ENCODE measurements around the gene FAM114A1.
A peak's percentile ranks its signal among the peaks of the same experiment; 100 is the strongest.

Gene FAM114A1

GRCh38 chr4:38846015-38846414 lies 21.6 kb upstream of the FAM114A1 start:
- Histone ChIP-seq H3K9me3 (ENCODE audit: severe bottlenecking) (peaks cover 14% of the 10 kb centered on the region), H3K27ac (no peak overlapping the region), H3K36me3 (no peaks in the 10 kb centered on the region), H3K27me3 (ENCODE audit: insufficient read depth, low read depth, severe bottlenecking) (no peaks in the 10 kb centered on the region), H3K4me3 (ENCODE audit: low read depth, low read length) (no peak overlapping the region)
- DNase-seq = no peak
- no peak for TF ChIP-seq CTCF (IDR thresholded peaks at IDR 0.05; ENCODE audit: low read depth, low read length)

GRCh38 chr4:38855466-38855865 lies 12.1 kb upstream of the FAM114A1 start:
- no peak overlapping the region for H3K4me3 ChIP-seq (ENCODE audit: low read depth, low read length)

GRCh38 chr4:38856046-38856445 lies 11.6 kb upstream of the FAM114A1 start:
- H3K9me3 ChIP-seq (ENCODE audit: severe bottlenecking) = peaks cover 4% of the 10 kb centered on the region
- H3K27ac ChIP-seq = no peak overlapping the region
- TF ChIP-seq CTCF (IDR thresholded peaks at IDR 0.05; ENCODE audit: low read depth, low read length) = no peak
- H3K36me3 ChIP-seq = no peaks in the 10 kb centered on the region
- no peak overlapping the region for H3K4me3 ChIP-seq (ENCODE audit: low read depth, low read length)
- DNase-seq = no peak
- H3K27me3 ChIP-seq (ENCODE audit: insufficient read depth, low read depth, severe bottlenecking) = no peaks in the 10 kb centered on the region

More at GRCh38 chr4:38855466-38855865, 12.1 kb upstream of the FAM114A1 start:
- Histone ChIP-seq H3K9me3 (ENCODE audit: severe bottlenecking) (peaks cover 4% of the 10 kb centered on the region), H3K27ac (no peak overlapping the region), H3K36me3 (no peaks in the 10 kb centered on the region), H3K27me3 (ENCODE audit: insufficient read depth, low read depth, severe bottlenecking) (no peaks in the 10 kb centered on the region)
- DNase-seq = no peak
- TF ChIP-seq CTCF (IDR thresholded peaks at IDR 0.05; ENCODE audit: low read depth, low read length) = no peak

- Histone ChIP-seq H3K4me3 (ENCODE audit: low read depth, low read length) (no peak within 1 kb of the TSS), H3K9me3 (ENCODE audit: severe bottlenecking) (peaks cover 4% of the 10 kb centered on the region), H3K27ac (no peak within 1 kb of the TSS), H3K36me3 (no peaks in the 10 kb centered on the region), H3K27me3 (ENCODE audit: insufficient read depth, low read depth, severe bottlenecking) (no peaks in the 10 kb centered on the region)
- TF ChIP-seq CTCF (IDR thresholded peaks at IDR 0.05; ENCODE audit: low read depth, low read length) = peak; percentile 67
- peak; percentile 57 for DNase-seq
These were observed 10.9 kb upstream of the FAM114A1 start, which contains the start of gene TLR6 for GRCh38 chr4:38856524-38857337. TLR6 (minus strand) TSS chr4:38856817; CDS start chr4:38829473, 27,344 bp downstream.

- TF ChIP-seq CTCF (IDR thresholded peaks at IDR 0.05; ENCODE audit: low read depth, low read length) = no peak
- Histone ChIP-seq H3K27ac (no peak overlapping the region), H3K36me3 (no peaks in the 10 kb centered on the region), H3K9me3 (ENCODE audit: severe bottlenecking) (peaks cover 4% of the 10 kb centered on the region), H3K4me3 (ENCODE audit: low read depth, low read length) (no peak overlapping the region), H3K27me3 (ENCODE audit: insufficient read depth, low read depth, severe bottlenecking) (no peaks in the 10 kb centered on the region)
- DNase-seq = no peak
These were observed 10.1 kb upstream of the FAM114A1 start for GRCh38 chr4:38857354-38858096.
